Osteoblast (primary cell): Measurements from ENCODE around the gene UBE2E1. TPM values are rescaled to one million over a fixed set of nuclear protein-coding genes. Genes with fewer than 3 reads are reported as not detected.

ENCODE experiments used
- DNase-seq: peaks from one replicate; pipeline ENCODE4 v3.0.0; 2011; ENCODE audit warnings: low spot score, mixed read lengths; ENCODE audit not compliant: insufficient read length; ENCODE audit errors: missing footprints
- H2AFZ ChIP-seq: 2 replicates; pipeline ENCODE4 v1.6.0; 2011; ENCODE audit warnings: mild to moderate bottlenecking, low read length
- H3K27ac ChIP-seq: 2 replicates; pipeline ENCODE4 v1.5.1; 2011; ENCODE audit warnings: mild to moderate bottlenecking, low read depth, low read length, moderate library complexity
- H3K27me3 ChIP-seq: 2 replicates; pipeline ENCODE4 v1.6.0; 2012; ENCODE audit warnings: mild to moderate bottlenecking, control low read depth, inconsistent platforms, low read length, moderate library complexity; ENCODE audit not compliant: insufficient read depth
- H3K36me3 ChIP-seq: 2 replicates; pipeline ENCODE4 v1.5.1; 2011; ENCODE audit warnings: mild to moderate bottlenecking, low read length, control low read depth, moderate library complexity; ENCODE audit not compliant: insufficient read depth
- H3K4me1 ChIP-seq: 2 replicates; pipeline ENCODE4 v1.5.1; 2011; ENCODE audit warnings: mild to moderate bottlenecking, low read length, control low read depth, moderate library complexity; ENCODE audit not compliant: insufficient read depth
- H3K4me2 ChIP-seq: 2 replicates; pipeline ENCODE4 v1.6.0; 2011; ENCODE audit warnings: mild to moderate bottlenecking, low read length; ENCODE audit not compliant: insufficient read depth
- H3K4me3 ChIP-seq: fragments of 200-600 bp; sonication (generic); 3 replicates; pipeline ENCODE4 v1.5.1; 2012; ENCODE audit warnings: mild to moderate bottlenecking, low read length, inconsistent platforms; ENCODE audit not compliant: insufficient read depth
- H3K79me2 ChIP-seq: 2 replicates; pipeline ENCODE4 v1.6.0; 2012; ENCODE audit warnings: mild to moderate bottlenecking, low read length, control low read depth, inconsistent platforms; ENCODE audit not compliant: insufficient read depth
- H3K9me3 ChIP-seq: 2 replicates; pipeline ENCODE4 v1.5.1; 2011; ENCODE audit warnings: low read depth, low read length, control low read depth
- H4K20me1 ChIP-seq: 2 replicates; pipeline ENCODE4 v1.6.0; 2012; ENCODE audit warnings: mild to moderate bottlenecking, low read length, control low read depth; ENCODE audit not compliant: insufficient read depth
- total RNA-seq: library from RNA; depleted of rRNA; stranded (reverse); fragments of >200 nt; gene quantifications from 2 replicates; pipeline ENCODE4 v1.2.3, GENCODE V29; 2012
- TF ChIP-seq, protein P1 (sequence below): IDR thresholded peaks from 2 replicates; pipeline ENCODE4 v1.5.1; 2011; ENCODE audit warnings: mild to moderate bottlenecking, low read depth, low read length, moderate library complexity; ENCODE audit errors: extremely low read depth

UBE2E1 gene
- total RNA-seq, 1 donor: 98.1 TPM

DNA sequence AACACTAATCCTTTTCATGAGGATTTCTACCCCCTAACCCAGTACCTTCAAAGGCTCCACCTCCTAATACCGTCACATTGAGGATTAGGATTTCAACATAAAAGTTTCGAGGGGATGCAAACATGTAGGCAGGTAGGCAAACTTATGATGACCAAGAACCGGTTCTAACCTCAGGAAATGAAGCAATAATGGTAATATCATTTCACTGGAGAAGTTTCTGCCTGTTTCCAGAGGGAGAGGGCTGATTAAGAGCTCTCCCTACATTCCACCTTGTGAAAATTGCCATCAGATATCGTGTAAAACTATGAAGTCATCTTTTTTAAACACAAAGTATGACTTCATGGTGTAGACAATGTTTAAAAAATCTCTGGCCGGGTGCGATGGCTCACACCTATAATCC is 79.5 kb downstream of the UBE2E1 start:
- Histone ChIP-seq H3K27me3 (no peaks in the 10 kb centered on the region), H3K4me1 (no peaks in the 10 kb centered on the region), H3K4me3 (no peak overlapping the region), H3K9me3 (no peaks in the 10 kb centered on the region), H4K20me1 (peaks cover 19% of the 10 kb centered on the region), H3K36me3 (peaks cover 6% of the 10 kb centered on the region), H3K4me2 (no peak overlapping the region), H2AFZ (no peak overlapping the region), H3K79me2 (peaks cover 2% of the 10 kb centered on the region), H3K27ac (no peak overlapping the region)
- no peak for DNase-seq
- TF ChIP-seq, protein P1, sequence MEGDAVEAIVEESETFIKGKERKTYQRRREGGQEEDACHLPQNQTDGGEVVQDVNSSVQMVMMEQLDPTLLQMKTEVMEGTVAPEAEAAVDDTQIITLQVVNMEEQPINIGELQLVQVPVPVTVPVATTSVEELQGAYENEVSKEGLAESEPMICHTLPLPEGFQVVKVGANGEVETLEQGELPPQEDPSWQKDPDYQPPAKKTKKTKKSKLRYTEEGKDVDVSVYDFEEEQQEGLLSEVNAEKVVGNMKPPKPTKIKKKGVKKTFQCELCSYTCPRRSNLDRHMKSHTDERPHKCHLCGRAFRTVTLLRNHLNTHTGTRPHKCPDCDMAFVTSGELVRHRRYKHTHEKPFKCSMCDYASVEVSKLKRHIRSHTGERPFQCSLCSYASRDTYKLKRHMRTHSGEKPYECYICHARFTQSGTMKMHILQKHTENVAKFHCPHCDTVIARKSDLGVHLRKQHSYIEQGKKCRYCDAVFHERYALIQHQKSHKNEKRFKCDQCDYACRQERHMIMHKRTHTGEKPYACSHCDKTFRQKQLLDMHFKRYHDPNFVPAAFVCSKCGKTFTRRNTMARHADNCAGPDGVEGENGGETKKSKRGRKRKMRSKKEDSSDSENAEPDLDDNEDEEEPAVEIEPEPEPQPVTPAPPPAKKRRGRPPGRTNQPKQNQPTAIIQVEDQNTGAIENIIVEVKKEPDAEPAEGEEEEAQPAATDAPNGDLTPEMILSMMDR: no peak

DNA sequence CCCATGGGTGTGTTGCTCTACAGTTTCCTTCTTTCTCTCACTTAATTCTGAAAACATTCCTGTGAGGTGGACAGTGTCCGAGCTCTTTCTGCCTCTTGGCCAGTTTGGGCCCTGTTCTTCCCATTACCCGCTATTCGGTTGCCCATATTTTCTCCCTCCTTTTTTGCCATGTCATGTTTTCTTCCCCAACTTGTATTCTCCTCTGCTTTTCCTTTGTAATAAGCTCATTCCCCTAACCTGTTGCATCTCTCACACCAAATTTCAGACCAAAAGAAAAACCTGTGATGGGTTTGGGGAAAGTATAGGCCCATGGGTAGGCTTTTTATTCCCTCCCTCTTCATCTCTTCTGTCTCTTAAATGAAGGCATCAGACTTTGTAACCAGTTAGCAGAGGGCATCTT is 80.6 kb downstream of the UBE2E1 start:
- peaks cover 16% of the 10 kb centered on the region for H4K20me1 ChIP-seq
- H3K9me3 ChIP-seq: no peaks in the 10 kb centered on the region
- H3K4me2 ChIP-seq: no peak overlapping the region
- no peak for DNase-seq
- no peak overlapping the region for H2AFZ ChIP-seq
- no peaks in the 10 kb centered on the region for H3K4me1 ChIP-seq
- no peak overlapping the region for H3K27ac ChIP-seq
- peaks cover 2% of the 10 kb centered on the region for H3K79me2 ChIP-seq
- H3K4me3 ChIP-seq: no peak overlapping the region
- TF ChIP-seq, protein P1: no peak
- no peaks in the 10 kb centered on the region for H3K27me3 ChIP-seq
- H3K36me3 ChIP-seq: peaks cover 6% of the 10 kb centered on the region

DNA sequence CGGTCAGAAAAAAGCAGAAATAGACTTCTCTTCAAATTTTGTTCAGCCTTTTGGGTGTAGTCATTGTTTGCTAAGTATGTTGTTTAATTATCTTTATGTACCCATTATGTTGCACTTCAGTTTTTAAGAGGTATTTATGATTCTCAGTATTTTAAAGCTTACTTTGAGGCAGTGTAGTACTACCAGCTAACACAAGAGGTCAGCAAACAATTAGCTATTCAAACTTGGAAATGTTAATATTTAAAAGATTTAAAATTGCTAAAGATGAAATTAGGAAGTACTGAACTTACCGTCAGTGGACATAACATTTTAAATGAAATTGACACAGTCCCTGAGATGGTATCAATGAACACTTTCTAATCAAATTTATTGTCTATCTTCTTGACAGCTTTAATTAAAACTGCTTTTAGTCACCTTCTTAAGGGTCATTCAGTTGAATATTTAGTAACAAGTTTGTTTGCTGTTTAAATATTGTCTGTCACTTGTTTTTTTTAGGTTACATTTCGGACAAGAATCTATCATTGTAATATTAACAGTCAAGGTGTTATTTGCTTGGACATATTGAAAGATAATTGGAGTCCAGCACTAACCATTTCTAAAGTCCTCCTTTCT is 83.0 kb downstream of the UBE2E1 start:
- H3K27ac ChIP-seq: no peak overlapping the region
- H3K4me3 ChIP-seq: no peak overlapping the region
- H3K27me3 ChIP-seq: no peaks in the 10 kb centered on the region
- no peak for DNase-seq
- H3K4me2 ChIP-seq: no peak overlapping the region
- peaks cover 16% of the 10 kb centered on the region for H4K20me1 ChIP-seq
- no peak overlapping the region for H2AFZ ChIP-seq
- no peaks in the 10 kb centered on the region for H3K4me1 ChIP-seq
- TF ChIP-seq, protein P1: peak; percentile 81
- H3K9me3 ChIP-seq: no peaks in the 10 kb centered on the region
- peaks cover 10% of the 10 kb centered on the region for H3K36me3 ChIP-seq
- no peaks in the 10 kb centered on the region for H3K79me2 ChIP-seq

DNA sequence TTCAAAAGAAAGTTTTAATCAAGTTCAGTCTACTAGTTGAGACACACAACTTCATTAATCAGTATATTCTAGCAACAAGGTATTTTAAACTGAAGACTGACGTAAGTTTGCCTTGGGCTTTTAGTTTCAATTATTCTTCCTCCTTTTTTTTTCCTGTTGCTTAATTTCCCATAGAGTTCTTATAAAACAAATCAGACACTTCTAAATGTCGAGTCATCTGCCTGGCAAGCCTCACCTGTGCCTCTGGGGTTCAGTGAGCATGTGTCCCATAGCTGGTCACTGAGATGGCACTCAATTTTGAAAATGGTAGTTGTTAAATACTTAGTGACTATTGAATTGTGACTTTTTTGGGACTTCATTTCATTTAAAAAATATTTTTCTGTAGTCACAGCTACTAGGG is 83.6 kb downstream of the UBE2E1 start:
- DNase-seq: no peak
- no peaks in the 10 kb centered on the region for H3K9me3 ChIP-seq
- no peaks in the 10 kb centered on the region for H3K79me2 ChIP-seq
- no peak overlapping the region for H3K27ac ChIP-seq
- H3K4me1 ChIP-seq: no peaks in the 10 kb centered on the region
- TF ChIP-seq, protein P1: no peak
- no peak overlapping the region for H2AFZ ChIP-seq
- no peaks in the 10 kb centered on the region for H3K27me3 ChIP-seq
- peaks cover 16% of the 10 kb centered on the region for H4K20me1 ChIP-seq
- no peak overlapping the region for H3K4me3 ChIP-seq
- no peak overlapping the region for H3K4me2 ChIP-seq
- peaks cover 15% of the 10 kb centered on the region for H3K36me3 ChIP-seq
